ENCODE measurements around the gene PARP15. TPM values are rescaled to one million over a fixed set of nuclear protein-coding genes. Genes with fewer than 3 reads are reported as not detected.

PARP15 gene
- polyA plus RNA-seq, 1 donor (not counting 4 experiments of a cell fraction or from before 2014, with no cell fraction given), result 0.25 TPM

- Histone ChIP-seq H3K4me2 (ENCODE audit: control insufficient read depth, extremely low read depth, insufficient read depth, low read depth, low read length) (no peak overlapping the region), H3K9me1 (ENCODE audit: control insufficient read depth, extremely low read depth, insufficient read depth, low read length) (no peaks in the 10 kb centered on the region), H3K9me3 (ENCODE audit: control insufficient read depth, low read depth, low read length) (peaks cover 2% of the 10 kb centered on the region), H3K79me2 (ENCODE audit: control insufficient read depth, insufficient read depth, low read length) (no peaks in the 10 kb centered on the region), H4K20me1 (ENCODE audit: control insufficient read depth, extremely low read depth, insufficient read depth, low read length) (no peaks in the 10 kb centered on the region), H3K27me3 (ENCODE audit: control insufficient read depth, extremely low read depth, insufficient read depth, low read length) (peaks cover 4% of the 10 kb centered on the region), H3K36me3 (ENCODE audit: control insufficient read depth in 2 of 2, extremely low read depth in 1 of 2, insufficient read depth in 2 of 2, low read length in 2 of 2) (no peaks in the 10 kb centered on the region), H3K9ac (ENCODE audit: control insufficient read depth, extremely low read depth, insufficient read depth, low read length) (no peak overlapping the region), H3K4me3 (ENCODE audit: control insufficient read depth in 2 of 3, extremely low read depth in 1 of 3, insufficient read depth in 2 of 3, low read depth in 1 of 3, low read length in 3 of 3) (no peak overlapping the region), H3K27ac (ENCODE audit: control insufficient read depth, insufficient read depth, low read length) (no peak overlapping the region), H2AFZ (ENCODE audit: control insufficient read depth, low read length) (no peak overlapping the region), H3K4me1 (ENCODE audit: control insufficient read depth, extremely low read depth, insufficient read depth, low read length) (no peaks in the 10 kb centered on the region)
- FAIRE-seq (no peak), DNase-seq (ENCODE audit: low read depth, low spot score) (no peak)
- dilution Hi-C loops (cut with MboI; ENCODE audit: extremely low pct_ligation_motif_present, low sequenced_read_pairs), result no loop called here
- TF ChIP-seq, protein P1, sequence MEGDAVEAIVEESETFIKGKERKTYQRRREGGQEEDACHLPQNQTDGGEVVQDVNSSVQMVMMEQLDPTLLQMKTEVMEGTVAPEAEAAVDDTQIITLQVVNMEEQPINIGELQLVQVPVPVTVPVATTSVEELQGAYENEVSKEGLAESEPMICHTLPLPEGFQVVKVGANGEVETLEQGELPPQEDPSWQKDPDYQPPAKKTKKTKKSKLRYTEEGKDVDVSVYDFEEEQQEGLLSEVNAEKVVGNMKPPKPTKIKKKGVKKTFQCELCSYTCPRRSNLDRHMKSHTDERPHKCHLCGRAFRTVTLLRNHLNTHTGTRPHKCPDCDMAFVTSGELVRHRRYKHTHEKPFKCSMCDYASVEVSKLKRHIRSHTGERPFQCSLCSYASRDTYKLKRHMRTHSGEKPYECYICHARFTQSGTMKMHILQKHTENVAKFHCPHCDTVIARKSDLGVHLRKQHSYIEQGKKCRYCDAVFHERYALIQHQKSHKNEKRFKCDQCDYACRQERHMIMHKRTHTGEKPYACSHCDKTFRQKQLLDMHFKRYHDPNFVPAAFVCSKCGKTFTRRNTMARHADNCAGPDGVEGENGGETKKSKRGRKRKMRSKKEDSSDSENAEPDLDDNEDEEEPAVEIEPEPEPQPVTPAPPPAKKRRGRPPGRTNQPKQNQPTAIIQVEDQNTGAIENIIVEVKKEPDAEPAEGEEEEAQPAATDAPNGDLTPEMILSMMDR (optimal IDR thresholded peaks at IDR 0.05 in 1 of 3, IDR thresholded peaks at IDR 0.05 in 1 of 3, conservative IDR thresholded peaks at IDR 0.05 in 1 of 3; ENCODE audit: extremely low read depth in 1 of 3, insufficient read depth in 2 of 3, low read length in 3 of 3), result no peak
- TF ChIP-seq EZH2 (IDR thresholded peaks at IDR 0.05; ENCODE audit: low read length), result no peak
Measured at GRCh38 chr3:122661633-122662032, 84.2 kb downstream of the PARP15 start.

- H3K9me1 ChIP-seq (ENCODE audit: control insufficient read depth, extremely low read depth, insufficient read depth, low read length), result no peaks in the 10 kb centered on the region
- no peak overlapping the region for H2AFZ ChIP-seq (ENCODE audit: control insufficient read depth, low read length)
- H3K4me1 ChIP-seq (ENCODE audit: control insufficient read depth, extremely low read depth, insufficient read depth, low read length), result no peaks in the 10 kb centered on the region
- H3K4me2 ChIP-seq (ENCODE audit: control insufficient read depth, extremely low read depth, insufficient read depth, low read depth, low read length), result no peak overlapping the region
- TF ChIP-seq, protein P1 (optimal IDR thresholded peaks at IDR 0.05 in 1 of 3, IDR thresholded peaks at IDR 0.05 in 1 of 3, conservative IDR thresholded peaks at IDR 0.05 in 1 of 3; ENCODE audit: extremely low read depth in 1 of 3, insufficient read depth in 2 of 3, low read length in 3 of 3), result no peak
- no peak for TF ChIP-seq EZH2 (IDR thresholded peaks at IDR 0.05; ENCODE audit: low read length)
- H3K4me3 ChIP-seq (ENCODE audit: control insufficient read depth in 2 of 3, extremely low read depth in 1 of 3, insufficient read depth in 2 of 3, low read depth in 1 of 3, low read length in 3 of 3), result no peak overlapping the region
- H3K9ac ChIP-seq (ENCODE audit: control insufficient read depth, extremely low read depth, insufficient read depth, low read length), result no peak overlapping the region
- FAIRE-seq, result no peak
- H3K79me2 ChIP-seq (ENCODE audit: control insufficient read depth, insufficient read depth, low read length), result no peaks in the 10 kb centered on the region
- H3K36me3 ChIP-seq (ENCODE audit: control insufficient read depth in 2 of 2, extremely low read depth in 1 of 2, insufficient read depth in 2 of 2, low read length in 2 of 2), result no peaks in the 10 kb centered on the region
- H3K9me3 ChIP-seq (ENCODE audit: control insufficient read depth, low read depth, low read length), result peaks cover 2% of the 10 kb centered on the region
- DNase-seq (ENCODE audit: low read depth, low spot score), result no peak
- peaks cover 4% of the 10 kb centered on the region for H3K27me3 ChIP-seq (ENCODE audit: control insufficient read depth, extremely low read depth, insufficient read depth, low read length)
- no peaks in the 10 kb centered on the region for H4K20me1 ChIP-seq (ENCODE audit: control insufficient read depth, extremely low read depth, insufficient read depth, low read length)
- H3K27ac ChIP-seq (ENCODE audit: control insufficient read depth, insufficient read depth, low read length), result no peak overlapping the region
- dilution Hi-C loops (cut with MboI; ENCODE audit: extremely low pct_ligation_motif_present, low sequenced_read_pairs), result no loop called here
Measured at GRCh38 chr3:122662505-122662904, 85.1 kb downstream of the PARP15 start.

Data from keratinocyte (primary cell).